K562 (cell line): Measurements from ENCODE around the gene RNF151. TPM values are rescaled to one million over a fixed set of nuclear protein-coding genes. Genes with fewer than 3 reads are reported as not detected.

ENCODE experiments used
- ATF2 ChIP-seq: sonication (generic); formaldehyde crosslinking; IDR thresholded peaks from 2 replicates; pipeline ENCODE4 v1.8.1; 2022; ENCODE audit warnings: missing genetic modification reagents
- BRD9 ChIP-seq: fragments of 450-650 bp; IDR thresholded peaks from 2 replicates; pipeline ENCODE4 v1.6.1; 2018; ENCODE audit warnings: low read depth; ENCODE audit not compliant: partially characterized antibody
- E2F8 ChIP-seq: fragments of 450-650 bp; IDR thresholded peaks from 2 replicates; pipeline ENCODE4 v1.7.1; 2018; ENCODE audit warnings: mild to moderate bottlenecking, low read depth; ENCODE audit not compliant: partially characterized antibody
- EHMT2 ChIP-seq: fragments of 450-650 bp; IDR thresholded peaks from 2 replicates; pipeline ENCODE4 v1.6.1; 2018; ENCODE audit warnings: antibody characterized with exemption
- FOS ChIP-seq: IDR thresholded peaks from 3 replicates; pipeline ENCODE4 v1.6.1; 2011; ENCODE audit not compliant: insufficient read length; ENCODE audit errors: extremely low read depth
- HDAC3 ChIP-seq: fragments of 450-650 bp; IDR thresholded peaks from 2 replicates; pipeline ENCODE4 v1.6.1; 2018; ENCODE audit warnings: borderline replicate concordance, mild to moderate bottlenecking, moderate library complexity; ENCODE audit not compliant: partially characterized antibody
- POLR2AphosphoS2 ChIP-seq: IDR thresholded peaks from 2 replicates; pipeline ENCODE4 v1.6.1; 2012; ENCODE audit warnings: low read length, improper control_type of control experiment
- POLR3A ChIP-seq: IDR thresholded peaks from 2 replicates; pipeline ENCODE4 v1.6.1; 2011; ENCODE audit warnings: borderline replicate concordance, mild to moderate bottlenecking, moderate library complexity; ENCODE audit not compliant: insufficient read length, insufficient read depth; ENCODE audit errors: extremely low read depth
- RB1 ChIP-seq: fragments of 450-650 bp; IDR thresholded peaks from 2 replicates; pipeline ENCODE4 v1.6.1; 2017; ENCODE audit warnings: low read depth, mild to moderate bottlenecking
- TBP ChIP-seq: optimal IDR thresholded peaks from 2 replicates; pipeline ENCODE3; 2011; ENCODE audit warnings: low read depth, low read length, improper control_type of control experiment
- TFE3 ChIP-seq: fragments of 450-650 bp; formaldehyde crosslinking; IDR thresholded peaks from 2 replicates; pipeline ENCODE4 v1.4.0; 2020; ENCODE audit warnings: mild to moderate bottlenecking, mixed read lengths
- ZNF212 ChIP-seq: fragments of 450-650 bp; formaldehyde crosslinking; IDR thresholded peaks from 2 replicates; pipeline ENCODE4 v1.4.0; 2020; ENCODE audit warnings: mild to moderate bottlenecking
- polyA plus RNA-seq, 8 experiments: library from polyadenylated mRNA; depleted of rRNA in 4 of 8; stranded (reverse) in 5 of 8; unstranded in 3 of 8; fragments of >200 nt; fragmentation: Nextera tagmentation in 2 of 8; fragmentation: Illumina TruSeq in 1 of 8; extraction: Ambion mirVana in 2 of 8; extraction: Trizol in 1 of 8; gene quantifications; 2 replicates each; pipeline versions ENCODE4 v1.2.1 to v1.2.3, GENCODE V29; 2011 to 2014; ENCODE audit warnings: inconsistent platforms in 1 of 8, missing spikeins in 1 of 8
- total RNA-seq, 7 experiments: library from RNA; depleted of rRNA in 6 of 7; stranded (reverse); fragments of >200 nt in 6 of 7; fragmentation: Illumina TruSeq in 2 of 7; extraction: Trizol in 2 of 7; gene quantifications; 2 replicates each; pipeline versions ENCODE4 v1.2.1 to v1.2.3, GENCODE V29; 2011 to 2021; ENCODE audit warnings: low replicate concordance in 1 of 7
- TF ChIP-seq, protein P1 (sequence below): fragments of 250-450 bp; sonication (Bioruptor Pico); IDR thresholded peaks from 2 replicates; pipeline ENCODE4 v1.5.0; 2022; ENCODE audit warnings: mild to moderate bottlenecking
- TF ChIP-seq, protein P2 (sequence below), 2 experiments: fragments of 450-650 bp; IDR thresholded peaks; 2 replicates each; pipeline ENCODE4 v1.6.1; 2018; ENCODE audit warnings: mild to moderate bottlenecking in 2 of 2, low read depth in 1 of 2; ENCODE audit not compliant: partially characterized antibody in 2 of 2

Gene RNF151
- total and polyA plus RNA-seq, 9 of the 15 experiments (the other 6 are each of a cell fraction or from before 2014, with no cell fraction given), result not detected

- no peak for TF ChIP-seq HDAC3
- peak; percentile 65 for TF ChIP-seq TBP
- no peak for TF ChIP-seq EHMT2
- TF ChIP-seq POLR3A, result no peak
- TF ChIP-seq BRD9, result peak; percentile 19
- TF ChIP-seq ZNF212 (CRISPR knock-in tag), result no peak
- TF ChIP-seq ATF2 (CRISPR knock-in tag), result no peak
- TF ChIP-seq, protein P1, sequence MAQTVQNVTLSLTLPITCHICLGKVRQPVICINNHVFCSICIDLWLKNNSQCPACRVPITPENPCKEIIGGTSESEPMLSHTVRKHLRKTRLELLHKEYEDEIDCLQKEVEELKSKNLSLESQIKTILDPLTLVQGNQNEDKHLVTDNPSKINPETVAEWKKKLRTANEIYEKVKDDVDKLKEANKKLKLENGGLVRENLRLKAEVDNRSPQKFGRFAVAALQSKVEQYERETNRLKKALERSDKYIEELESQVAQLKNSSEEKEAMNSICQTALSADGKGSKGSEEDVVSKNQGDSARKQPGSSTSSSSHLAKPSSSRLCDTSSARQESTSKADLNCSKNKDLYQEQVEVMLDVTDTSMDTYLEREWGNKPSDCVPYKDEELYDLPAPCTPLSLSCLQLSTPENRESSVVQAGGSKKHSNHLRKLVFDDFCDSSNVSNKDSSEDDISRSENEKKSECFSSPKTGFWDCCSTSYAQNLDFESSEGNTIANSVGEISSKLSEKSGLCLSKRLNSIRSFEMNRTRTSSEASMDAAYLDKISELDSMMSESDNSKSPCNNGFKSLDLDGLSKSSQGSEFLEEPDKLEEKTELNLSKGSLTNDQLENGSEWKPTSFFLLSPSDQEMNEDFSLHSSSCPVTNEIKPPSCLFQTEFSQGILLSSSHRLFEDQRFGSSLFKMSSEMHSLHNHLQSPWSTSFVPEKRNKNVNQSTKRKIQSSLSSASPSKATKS (CRISPR knock-in tag), result no peak
- no peak for TF ChIP-seq POLR2AphosphoS2
- TF ChIP-seq E2F8, result no peak
- TF ChIP-seq RB1, result peak; percentile 26
- TF ChIP-seq, protein P2, sequence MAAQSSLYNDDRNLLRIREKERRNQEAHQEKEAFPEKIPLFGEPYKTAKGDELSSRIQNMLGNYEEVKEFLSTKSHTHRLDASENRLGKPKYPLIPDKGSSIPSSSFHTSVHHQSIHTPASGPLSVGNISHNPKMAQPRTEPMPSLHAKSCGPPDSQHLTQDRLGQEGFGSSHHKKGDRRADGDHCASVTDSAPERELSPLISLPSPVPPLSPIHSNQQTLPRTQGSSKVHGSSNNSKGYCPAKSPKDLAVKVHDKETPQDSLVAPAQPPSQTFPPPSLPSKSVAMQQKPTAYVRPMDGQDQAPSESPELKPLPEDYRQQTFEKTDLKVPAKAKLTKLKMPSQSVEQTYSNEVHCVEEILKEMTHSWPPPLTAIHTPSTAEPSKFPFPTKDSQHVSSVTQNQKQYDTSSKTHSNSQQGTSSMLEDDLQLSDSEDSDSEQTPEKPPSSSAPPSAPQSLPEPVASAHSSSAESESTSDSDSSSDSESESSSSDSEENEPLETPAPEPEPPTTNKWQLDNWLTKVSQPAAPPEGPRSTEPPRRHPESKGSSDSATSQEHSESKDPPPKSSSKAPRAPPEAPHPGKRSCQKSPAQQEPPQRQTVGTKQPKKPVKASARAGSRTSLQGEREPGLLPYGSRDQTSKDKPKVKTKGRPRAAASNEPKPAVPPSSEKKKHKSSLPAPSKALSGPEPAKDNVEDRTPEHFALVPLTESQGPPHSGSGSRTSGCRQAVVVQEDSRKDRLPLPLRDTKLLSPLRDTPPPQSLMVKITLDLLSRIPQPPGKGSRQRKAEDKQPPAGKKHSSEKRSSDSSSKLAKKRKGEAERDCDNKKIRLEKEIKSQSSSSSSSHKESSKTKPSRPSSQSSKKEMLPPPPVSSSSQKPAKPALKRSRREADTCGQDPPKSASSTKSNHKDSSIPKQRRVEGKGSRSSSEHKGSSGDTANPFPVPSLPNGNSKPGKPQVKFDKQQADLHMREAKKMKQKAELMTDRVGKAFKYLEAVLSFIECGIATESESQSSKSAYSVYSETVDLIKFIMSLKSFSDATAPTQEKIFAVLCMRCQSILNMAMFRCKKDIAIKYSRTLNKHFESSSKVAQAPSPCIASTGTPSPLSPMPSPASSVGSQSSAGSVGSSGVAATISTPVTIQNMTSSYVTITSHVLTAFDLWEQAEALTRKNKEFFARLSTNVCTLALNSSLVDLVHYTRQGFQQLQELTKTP (IDR thresholded peaks at IDR 0.05; ENCODE audit: low read depth in 1 of 2, partially characterized antibody in 2 of 2), result no peak
- TF ChIP-seq FOS, result peak; percentile 41
- TF ChIP-seq TFE3, result no peak
Measured at GRCh38 chr16:1942810-1943726, 23.6 kb upstream of the RNF151 start, which contains the start of gene MSRB1 (continued).
